ENCODE measurements around the gene CCDC9B.

GRCh38 chr15:40342416-40343320 is 1.9 kb upstream of the CCDC9B start:
- TF ChIP-seq EZH2phosphoT487 (IDR thresholded peaks at IDR 0.05; ENCODE audit: borderline replicate concordance, low read length) = no peak
- TF ChIP-seq, protein P1, sequence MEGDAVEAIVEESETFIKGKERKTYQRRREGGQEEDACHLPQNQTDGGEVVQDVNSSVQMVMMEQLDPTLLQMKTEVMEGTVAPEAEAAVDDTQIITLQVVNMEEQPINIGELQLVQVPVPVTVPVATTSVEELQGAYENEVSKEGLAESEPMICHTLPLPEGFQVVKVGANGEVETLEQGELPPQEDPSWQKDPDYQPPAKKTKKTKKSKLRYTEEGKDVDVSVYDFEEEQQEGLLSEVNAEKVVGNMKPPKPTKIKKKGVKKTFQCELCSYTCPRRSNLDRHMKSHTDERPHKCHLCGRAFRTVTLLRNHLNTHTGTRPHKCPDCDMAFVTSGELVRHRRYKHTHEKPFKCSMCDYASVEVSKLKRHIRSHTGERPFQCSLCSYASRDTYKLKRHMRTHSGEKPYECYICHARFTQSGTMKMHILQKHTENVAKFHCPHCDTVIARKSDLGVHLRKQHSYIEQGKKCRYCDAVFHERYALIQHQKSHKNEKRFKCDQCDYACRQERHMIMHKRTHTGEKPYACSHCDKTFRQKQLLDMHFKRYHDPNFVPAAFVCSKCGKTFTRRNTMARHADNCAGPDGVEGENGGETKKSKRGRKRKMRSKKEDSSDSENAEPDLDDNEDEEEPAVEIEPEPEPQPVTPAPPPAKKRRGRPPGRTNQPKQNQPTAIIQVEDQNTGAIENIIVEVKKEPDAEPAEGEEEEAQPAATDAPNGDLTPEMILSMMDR (IDR thresholded peaks at IDR 0.05; ENCODE audit: low read depth, low read length, poor library complexity, severe bottlenecking) = no peak
